Measurements from ENCODE around the gene RPS6KA2. TPM values are rescaled to one million over a fixed set of nuclear protein-coding genes. Genes with fewer than 3 reads are reported as not detected.

Gene RPS6KA2
- total RNA-seq, 4 donors from 2014 or later = 11.8 to 66.0 (median 19.2) TPM

GRCh38 chr6:166483573-166484250 lies 143.3 kb downstream of the RPS6KA2 start:
- intact Hi-C loops (cut with DNase I) = no loop called here
- H3K36me3 ChIP-seq = peaks cover 0 to 73% (median 0%) of the 10 kb centered on the region in 3 donors
- WGBS, 2 donors = 93 to 94% methylated on average over 11 to 14 of the region's 15 CpGs
- TF ChIP-seq POLR2A (IDR thresholded peaks at IDR 0.05) (no peak), CTCF (IDR thresholded peaks at IDR 0.05) (no peak)
- no peak overlapping the region for H3K27ac ChIP-seq
- H3K4me3 ChIP-seq = no peak overlapping the region
- no peak for DNase-seq
- no peaks in the 10 kb centered on the region for H3K9me3 ChIP-seq
- no peaks in the 10 kb centered on the region for H3K27me3 ChIP-seq
- H3K4me1 ChIP-seq = peaks cover 0 to 15% (median 0%) of the 10 kb centered on the region in 3 donors

- Histone ChIP-seq H3K4me3 (no peak overlapping the region), H3K27me3 (no peaks in the 10 kb centered on the region), H3K27ac (no peak overlapping the region), H3K9me3 (no peaks in the 10 kb centered on the region), H3K36me3 (peaks cover 0 to 73% (median 0%) of the 10 kb centered on the region in 3 donors), H3K4me1 (peaks cover 0 to 10% (median 0%) of the 10 kb centered on the region in 3 donors)
- intact Hi-C loops (cut with DNase I) = no loop called here
- no peak for DNase-seq
- TF ChIP-seq CTCF (IDR thresholded peaks at IDR 0.05) (no peak), POLR2A (IDR thresholded peaks at IDR 0.05) (no peak)
- WGBS, 2 donors = 90 to 98% methylated on average over 2 to 5 of the region's 10 CpGs
Measured at GRCh38 chr6:166483026-166483425, 144.0 kb downstream of the RPS6KA2 start.

GRCh38 chr6:166478782-166479592 lies 148.1 kb downstream of the RPS6KA2 start:
- 82 to 94% methylated on average over 17 to 21 of the region's 28 CpGs for WGBS, 2 donors
- intact Hi-C loops (cut with DNase I) = no loop called here
- Histone ChIP-seq H3K36me3 (peaks cover 0 to 47% (median 0%) of the 10 kb centered on the region in 3 donors), H3K4me1 (peaks cover 0 to 15% (median 0%) of the 10 kb centered on the region in 3 donors), H3K9me3 (no peaks in the 10 kb centered on the region), H3K4me3 (no peak overlapping the region), H3K27me3 (peaks cover 0 to 8% (median 0%) of the 10 kb centered on the region in 4 donors), H3K27ac (no peak overlapping the region)
- DNase-seq = no peak
- TF ChIP-seq POLR2A (IDR thresholded peaks at IDR 0.05) = no peak
- TF ChIP-seq CTCF (IDR thresholded peaks at IDR 0.05) = no peak

- WGBS, 2 donors = 83 to 88% methylated on average over 9 to 17 of the region's 21 CpGs
- no peak for DNase-seq
- Histone ChIP-seq H3K27ac (no peak overlapping the region), H3K9me3 (no peaks in the 10 kb centered on the region), H3K4me1 (peaks cover 0 to 15% (median 0%) of the 10 kb centered on the region in 3 donors), H3K4me3 (no peak overlapping the region), H3K27me3 (peaks cover 0 to 12% (median 0%) of the 10 kb centered on the region in 4 donors), H3K36me3 (peaks cover 0 to 37% (median 0%) of the 10 kb centered on the region in 3 donors)
- TF ChIP-seq CTCF (IDR thresholded peaks at IDR 0.05) (no peak), POLR2A (IDR thresholded peaks at IDR 0.05) (no peak)
- intact Hi-C loops (cut with DNase I) = no loop called here
Measured at GRCh38 chr6:166477647-166478365, 149.2 kb downstream of the RPS6KA2 start.
